Osteoblast (primary cell): ENCODE data around the gene DNAJB4. TPM values are rescaled to one million over a fixed set of nuclear protein-coding genes. Genes with fewer than 3 reads are reported as not detected.

Experiments
- DNase-seq: peaks from one replicate; pipeline ENCODE4 v3.0.0; 2011; ENCODE audit warnings: low spot score, mixed read lengths; ENCODE audit not compliant: insufficient read length; ENCODE audit errors: missing footprints
- H2AFZ ChIP-seq: 2 replicates; pipeline ENCODE4 v1.6.0; 2011; ENCODE audit warnings: mild to moderate bottlenecking, low read length
- H3K27ac ChIP-seq: 2 replicates; pipeline ENCODE4 v1.5.1; 2011; ENCODE audit warnings: mild to moderate bottlenecking, low read depth, low read length, moderate library complexity
- H3K27me3 ChIP-seq: 2 replicates; pipeline ENCODE4 v1.6.0; 2012; ENCODE audit warnings: mild to moderate bottlenecking, control low read depth, inconsistent platforms, low read length, moderate library complexity; ENCODE audit not compliant: insufficient read depth
- H3K36me3 ChIP-seq: 2 replicates; pipeline ENCODE4 v1.5.1; 2011; ENCODE audit warnings: mild to moderate bottlenecking, low read length, control low read depth, moderate library complexity; ENCODE audit not compliant: insufficient read depth
- H3K4me1 ChIP-seq: 2 replicates; pipeline ENCODE4 v1.5.1; 2011; ENCODE audit warnings: mild to moderate bottlenecking, low read length, control low read depth, moderate library complexity; ENCODE audit not compliant: insufficient read depth
- H3K4me2 ChIP-seq: 2 replicates; pipeline ENCODE4 v1.6.0; 2011; ENCODE audit warnings: mild to moderate bottlenecking, low read length; ENCODE audit not compliant: insufficient read depth
- H3K4me3 ChIP-seq: fragments of 200-600 bp; sonication (generic); 3 replicates; pipeline ENCODE4 v1.5.1; 2012; ENCODE audit warnings: mild to moderate bottlenecking, low read length, inconsistent platforms; ENCODE audit not compliant: insufficient read depth
- H3K79me2 ChIP-seq: 2 replicates; pipeline ENCODE4 v1.6.0; 2012; ENCODE audit warnings: mild to moderate bottlenecking, low read length, control low read depth, inconsistent platforms; ENCODE audit not compliant: insufficient read depth
- H3K9me3 ChIP-seq: 2 replicates; pipeline ENCODE4 v1.5.1; 2011; ENCODE audit warnings: low read depth, low read length, control low read depth
- H4K20me1 ChIP-seq: 2 replicates; pipeline ENCODE4 v1.6.0; 2012; ENCODE audit warnings: mild to moderate bottlenecking, low read length, control low read depth; ENCODE audit not compliant: insufficient read depth
- total RNA-seq: library from RNA; depleted of rRNA; stranded (reverse); fragments of >200 nt; gene quantifications from 2 replicates; pipeline ENCODE4 v1.2.3, GENCODE V29; 2012
- TF ChIP-seq, protein P1 (sequence below): IDR thresholded peaks from 2 replicates; pipeline ENCODE4 v1.5.1; 2011; ENCODE audit warnings: mild to moderate bottlenecking, low read depth, low read length, moderate library complexity; ENCODE audit errors: extremely low read depth

DNAJB4 gene
- total RNA-seq, 1 donor = 46.7 TPM

DNA sequence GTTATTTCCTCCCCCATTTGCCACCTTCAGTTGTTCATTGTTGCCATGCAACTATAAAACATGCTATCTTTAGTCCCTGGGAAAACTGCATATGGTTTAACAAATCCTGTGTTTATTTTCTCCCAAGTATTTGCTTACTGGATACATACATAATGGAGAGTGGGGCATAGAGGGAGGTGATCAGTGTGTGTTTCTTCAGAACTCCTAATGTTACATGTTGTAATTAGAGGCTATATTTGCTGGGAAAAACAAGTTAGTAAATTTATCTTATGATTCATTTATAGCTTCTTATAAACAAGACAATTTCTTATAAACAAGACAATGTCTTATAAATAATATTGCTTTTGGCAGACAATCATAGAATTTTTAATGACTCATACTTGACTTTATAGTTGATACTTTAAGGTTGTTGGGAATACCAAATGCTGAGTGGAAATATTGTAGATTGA, 33.8 kb downstream of the DNAJB4 start:
- TF ChIP-seq, protein P1, sequence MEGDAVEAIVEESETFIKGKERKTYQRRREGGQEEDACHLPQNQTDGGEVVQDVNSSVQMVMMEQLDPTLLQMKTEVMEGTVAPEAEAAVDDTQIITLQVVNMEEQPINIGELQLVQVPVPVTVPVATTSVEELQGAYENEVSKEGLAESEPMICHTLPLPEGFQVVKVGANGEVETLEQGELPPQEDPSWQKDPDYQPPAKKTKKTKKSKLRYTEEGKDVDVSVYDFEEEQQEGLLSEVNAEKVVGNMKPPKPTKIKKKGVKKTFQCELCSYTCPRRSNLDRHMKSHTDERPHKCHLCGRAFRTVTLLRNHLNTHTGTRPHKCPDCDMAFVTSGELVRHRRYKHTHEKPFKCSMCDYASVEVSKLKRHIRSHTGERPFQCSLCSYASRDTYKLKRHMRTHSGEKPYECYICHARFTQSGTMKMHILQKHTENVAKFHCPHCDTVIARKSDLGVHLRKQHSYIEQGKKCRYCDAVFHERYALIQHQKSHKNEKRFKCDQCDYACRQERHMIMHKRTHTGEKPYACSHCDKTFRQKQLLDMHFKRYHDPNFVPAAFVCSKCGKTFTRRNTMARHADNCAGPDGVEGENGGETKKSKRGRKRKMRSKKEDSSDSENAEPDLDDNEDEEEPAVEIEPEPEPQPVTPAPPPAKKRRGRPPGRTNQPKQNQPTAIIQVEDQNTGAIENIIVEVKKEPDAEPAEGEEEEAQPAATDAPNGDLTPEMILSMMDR = no peak
- H3K36me3 ChIP-seq = no peaks in the 10 kb centered on the region
- no peaks in the 10 kb centered on the region for H3K9me3 ChIP-seq
- H3K79me2 ChIP-seq = no peaks in the 10 kb centered on the region
- H2AFZ ChIP-seq = no peak overlapping the region
- H3K4me2 ChIP-seq = no peak overlapping the region
- H3K27ac ChIP-seq = no peak overlapping the region
- peaks cover 2% of the 10 kb centered on the region for H3K4me1 ChIP-seq
- H3K27me3 ChIP-seq = no peaks in the 10 kb centered on the region
- no peak overlapping the region for H3K4me3 ChIP-seq
- H4K20me1 ChIP-seq = no peaks in the 10 kb centered on the region
- peak; percentile 75 for DNase-seq

GRCh38 chr1:78040484-78041089, 35.8 kb downstream of the DNAJB4 start:
- Histone ChIP-seq H3K4me2 (peak overlapping the region; percentile 27), H3K27me3 (peaks cover 4% of the 10 kb centered on the region), H3K27ac (no peak overlapping the region), H3K36me3 (no peaks in the 10 kb centered on the region), H3K4me3 (no peak overlapping the region), H3K4me1 (peaks cover 2% of the 10 kb centered on the region), H3K9me3 (no peaks in the 10 kb centered on the region), H4K20me1 (no peaks in the 10 kb centered on the region), H2AFZ (no peak overlapping the region), H3K79me2 (no peaks in the 10 kb centered on the region)
- no peak for DNase-seq
- TF ChIP-seq, protein P1 = no peak

DNA sequence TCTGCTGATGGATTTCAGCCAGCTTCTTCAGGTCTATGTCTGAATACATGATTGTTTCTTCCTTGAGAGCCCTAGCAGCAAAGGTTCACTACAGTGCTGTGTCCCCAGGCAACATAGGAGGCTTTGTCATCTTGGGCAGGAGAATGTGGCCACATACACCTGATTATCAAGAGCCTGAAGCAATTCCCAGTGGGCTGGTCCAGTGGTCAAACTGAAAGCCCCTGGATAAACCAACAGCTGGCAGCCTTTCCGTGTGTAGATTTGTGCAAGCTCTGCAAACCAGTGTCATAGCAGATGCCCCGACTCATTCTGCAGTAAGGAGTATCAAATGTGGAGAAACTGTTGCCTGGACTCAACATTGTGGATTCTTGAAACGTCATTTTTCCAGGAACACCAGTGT, 38.7 kb downstream of the DNAJB4 start:
- H3K4me2 ChIP-seq = no peak overlapping the region
- peaks cover 5% of the 10 kb centered on the region for H3K4me1 ChIP-seq
- no peak overlapping the region for H3K27ac ChIP-seq
- H3K36me3 ChIP-seq = no peaks in the 10 kb centered on the region
- H3K4me3 ChIP-seq = no peak overlapping the region
- H3K9me3 ChIP-seq = no peaks in the 10 kb centered on the region
- peak; percentile 43 for DNase-seq
- no peaks in the 10 kb centered on the region for H3K79me2 ChIP-seq
- H2AFZ ChIP-seq = no peak overlapping the region
- TF ChIP-seq, protein P1 = no peak
- H4K20me1 ChIP-seq = no peaks in the 10 kb centered on the region
- peaks cover 5% of the 10 kb centered on the region for H3K27me3 ChIP-seq

DNA sequence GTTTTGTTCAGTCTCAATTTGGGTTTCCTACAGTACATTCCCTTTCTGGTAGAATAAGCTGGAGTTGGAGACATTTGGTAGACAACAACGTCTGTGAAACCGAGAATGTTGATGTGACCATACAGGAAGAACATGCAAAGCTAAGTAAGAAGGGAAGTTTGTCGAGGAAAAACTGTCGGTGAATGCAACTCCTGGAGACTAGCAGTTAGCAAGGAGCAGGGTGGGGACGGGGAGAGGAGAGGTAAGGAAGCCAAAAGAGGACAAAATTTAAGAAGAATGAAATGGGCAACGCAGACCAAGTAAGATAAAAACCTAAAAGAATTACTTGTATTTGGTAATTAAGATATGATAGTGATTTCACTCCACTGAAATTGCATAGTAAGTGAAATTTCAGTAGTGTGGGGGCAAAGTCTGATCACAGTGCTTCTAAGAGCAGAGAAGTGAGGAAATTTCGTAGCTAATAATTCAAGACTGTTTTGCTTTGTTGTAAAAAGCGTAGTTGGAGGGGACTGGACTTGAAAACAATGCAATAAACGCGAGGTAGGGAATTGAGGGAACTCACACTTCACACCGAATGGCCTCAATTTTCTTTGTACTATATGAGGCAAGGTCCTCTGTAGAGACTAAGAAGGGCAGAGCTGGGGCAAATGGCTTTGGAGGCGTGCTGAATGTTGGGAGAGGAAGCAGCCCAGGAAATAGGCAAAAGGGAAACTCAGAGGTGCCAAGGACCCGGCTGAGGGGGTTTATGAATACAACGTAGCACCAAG, 40.2 kb downstream of the DNAJB4 start:
- Histone ChIP-seq H3K4me1 (peaks cover 5% of the 10 kb centered on the region), H3K4me2 (peak overlapping the region; percentile 85), H3K4me3 (peak overlapping the region; percentile 69), H3K36me3 (no peaks in the 10 kb centered on the region), H3K27me3 (peaks cover 5% of the 10 kb centered on the region), H2AFZ (peak overlapping the region; percentile 60), H3K79me2 (no peaks in the 10 kb centered on the region), H3K9me3 (no peaks in the 10 kb centered on the region), H4K20me1 (no peaks in the 10 kb centered on the region), H3K27ac (no peak overlapping the region)
- TF ChIP-seq, protein P1 = no peak
- DNase-seq = no peak
